Cardiac muscle cell (in vitro differentiated cells and primary cell): ENCODE measurements around the gene TSHR. TPM values are rescaled to one million over a fixed set of nuclear protein-coding genes. Genes with fewer than 3 reads are reported as not detected.

Source experiments
- DNase-seq, 2 donors: peaks; one replicate each; pipeline versions ENCODE4 v3.0.0 to v3.0.0-alpha.2; 2010 to 2017; ENCODE audit warnings: low read depth in 1 of 2, low spot score in 1 of 2
- H3K27ac ChIP-seq: fragments of 200-600 bp; sonication (generic); 2 replicates; pipeline ENCODE4 v1.5.1; 2016
- H3K27me3 ChIP-seq: fragments of 200-600 bp; sonication (generic); 2 replicates; pipeline ENCODE4 v1.6.0; 2016; ENCODE audit warnings: control low read depth
- H3K36me3 ChIP-seq: fragments of 200-600 bp; sonication (generic); 2 replicates; pipeline ENCODE4 v1.5.1; 2016; ENCODE audit warnings: control low read depth
- H3K4me1 ChIP-seq: fragments of 200-600 bp; sonication (generic); 2 replicates; pipeline ENCODE4 v1.8.1; 2017; ENCODE audit warnings: low read depth, mild to moderate bottlenecking, mixed run types
- H3K4me3 ChIP-seq: fragments of 200-600 bp; sonication (generic); 2 replicates; pipeline ENCODE4 v1.5.1; 2016; ENCODE audit warnings: mild to moderate bottlenecking
- H3K9me3 ChIP-seq: fragments of 200-600 bp; sonication (generic); 2 replicates; pipeline ENCODE4 v1.5.1; 2017; ENCODE audit warnings: low read depth, mild to moderate bottlenecking, control low read depth
- CTCF ChIP-seq: IDR thresholded peaks from 2 replicates; pipeline ENCODE4 v1.5.1; 2012; ENCODE audit warnings: low read depth, mild to moderate bottlenecking, low read length
- polyA plus RNA-seq: library from polyadenylated mRNA; unstranded; fragments of >200 nt; fragmentation: Nextera tagmentation; extraction: Ambion mirVana; gene quantifications from 2 replicates; pipeline ENCODE4 v1.2.1, GENCODE V29; 2016
- total RNA-seq: library from RNA; depleted of rRNA; stranded (reverse); fragments of >200 nt; gene quantifications from 2 replicates; pipeline ENCODE4 v1.2.3, GENCODE V29; 2016

TSHR gene
- total and polyA plus RNA-seq, 2 experiments from 2014 or later, result 0.38 to 1.2 TPM

DNA sequence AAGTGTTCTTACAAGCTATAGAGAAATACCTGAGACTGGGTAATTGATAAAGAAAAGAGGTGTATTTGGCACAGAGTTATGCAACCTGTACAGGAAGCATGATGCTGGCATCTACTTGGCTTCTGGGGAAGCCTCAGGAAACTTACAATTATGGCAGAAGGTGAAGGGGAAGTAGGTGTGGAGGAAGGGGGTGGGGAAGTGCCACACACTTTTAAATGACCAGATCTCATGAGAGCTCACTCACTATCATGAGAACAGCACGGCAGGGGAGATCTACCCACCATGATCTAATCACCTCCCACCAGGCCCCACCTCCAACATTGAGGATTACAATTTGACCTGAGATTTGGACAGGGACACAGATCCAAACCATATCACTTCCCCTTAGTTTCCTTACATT, 32.8 kb downstream of the TSHR start:
- TF ChIP-seq CTCF, result no peak
- H3K9me3 ChIP-seq, result no peaks in the 10 kb centered on the region
- no peak overlapping the region for H3K27ac ChIP-seq
- H3K36me3 ChIP-seq, result no peaks in the 10 kb centered on the region
- H3K4me1 ChIP-seq, result no peaks in the 10 kb centered on the region
- no peak for DNase-seq
- no peaks in the 10 kb centered on the region for H3K27me3 ChIP-seq
- H3K4me3 ChIP-seq, result no peak overlapping the region

- Histone ChIP-seq H3K27me3 (no peaks in the 10 kb centered on the region), H3K4me1 (no peaks in the 10 kb centered on the region), H3K9me3 (no peaks in the 10 kb centered on the region), H3K4me3 (no peak overlapping the region), H3K36me3 (no peaks in the 10 kb centered on the region), H3K27ac (no peak overlapping the region)
- no peak for TF ChIP-seq CTCF
- no peak for DNase-seq
Observed at GRCh38 chr14:80988735-80989429, 33.5 kb downstream of the TSHR start.

DNA sequence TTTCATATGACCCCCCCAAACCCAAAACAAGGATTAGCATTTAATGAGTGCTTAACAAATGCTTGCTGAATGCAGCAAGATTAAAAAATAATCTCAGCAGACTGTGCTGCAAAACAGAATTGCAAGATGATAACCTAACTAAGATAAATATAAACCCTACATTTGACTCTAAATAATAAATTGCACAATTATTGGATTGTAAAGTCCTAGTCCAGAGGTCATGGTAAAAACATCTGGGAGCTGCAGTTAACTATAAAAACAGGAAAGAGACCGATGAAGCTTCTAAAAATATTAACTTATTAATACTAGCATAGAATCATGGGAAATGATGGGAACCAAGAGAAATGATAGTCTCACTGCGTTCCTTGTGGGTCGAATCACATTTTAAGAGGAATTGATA, 37.2 kb downstream of the TSHR start:
- H3K9me3 ChIP-seq, result no peaks in the 10 kb centered on the region
- no peak overlapping the region for H3K27ac ChIP-seq
- DNase-seq, result no peak
- H3K27me3 ChIP-seq, result no peaks in the 10 kb centered on the region
- no peak for TF ChIP-seq CTCF
- H3K4me1 ChIP-seq, result no peaks in the 10 kb centered on the region
- H3K36me3 ChIP-seq, result no peaks in the 10 kb centered on the region
- H3K4me3 ChIP-seq, result no peak overlapping the region

GRCh38 chr14:80996049-80996901, 40.9 kb downstream of the TSHR start:
- peak; percentile 78 for TF ChIP-seq CTCF
- DNase-seq, result peak; percentile 38 to 90
- H3K4me1 ChIP-seq, result no peaks in the 10 kb centered on the region
- H3K36me3 ChIP-seq, result no peaks in the 10 kb centered on the region
- no peaks in the 10 kb centered on the region for H3K9me3 ChIP-seq
- H3K27ac ChIP-seq, result no peak overlapping the region
- no peaks in the 10 kb centered on the region for H3K27me3 ChIP-seq
- H3K4me3 ChIP-seq, result no peak overlapping the region

DNA sequence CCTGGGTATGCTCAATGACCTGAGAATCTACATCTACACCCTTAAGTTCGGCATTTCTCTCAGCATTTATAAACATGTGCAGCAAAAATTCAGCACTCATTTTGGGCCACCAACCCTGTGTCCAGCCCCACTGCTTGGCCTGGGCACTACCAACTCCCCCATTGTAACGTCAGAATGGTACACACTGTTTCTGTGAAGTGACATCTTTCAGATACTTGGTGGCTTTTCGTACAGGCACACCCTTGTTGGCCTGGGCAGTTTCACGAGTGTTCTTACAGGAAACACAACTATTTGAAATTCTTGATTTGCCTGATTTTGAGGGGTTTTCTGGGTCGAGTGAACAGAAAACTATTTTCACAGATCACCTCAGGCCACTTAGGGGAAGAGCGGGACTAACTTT, 46.0 kb downstream of the TSHR start:
- Histone ChIP-seq H3K4me3 (no peak overlapping the region), H3K9me3 (no peaks in the 10 kb centered on the region), H3K27ac (no peak overlapping the region), H3K27me3 (no peaks in the 10 kb centered on the region), H3K4me1 (no peaks in the 10 kb centered on the region), H3K36me3 (no peaks in the 10 kb centered on the region)
- no peak for DNase-seq
- TF ChIP-seq CTCF, result no peak
